Measurements from ENCODE around the gene PNPO. TPM values are rescaled to one million over a fixed set of nuclear protein-coding genes. Genes with fewer than 3 reads are reported as not detected.

Gene PNPO
- total and polyA plus RNA-seq, 2 of the 13 experiments (the other 11 are each of a cell fraction or from before 2014, with no cell fraction given) = 47.9 to 63.3 TPM

GRCh38 chr17:47948706-47949196 is 7.4 kb downstream of the PNPO start (continued):
- TF ChIP-seq, protein P1, sequence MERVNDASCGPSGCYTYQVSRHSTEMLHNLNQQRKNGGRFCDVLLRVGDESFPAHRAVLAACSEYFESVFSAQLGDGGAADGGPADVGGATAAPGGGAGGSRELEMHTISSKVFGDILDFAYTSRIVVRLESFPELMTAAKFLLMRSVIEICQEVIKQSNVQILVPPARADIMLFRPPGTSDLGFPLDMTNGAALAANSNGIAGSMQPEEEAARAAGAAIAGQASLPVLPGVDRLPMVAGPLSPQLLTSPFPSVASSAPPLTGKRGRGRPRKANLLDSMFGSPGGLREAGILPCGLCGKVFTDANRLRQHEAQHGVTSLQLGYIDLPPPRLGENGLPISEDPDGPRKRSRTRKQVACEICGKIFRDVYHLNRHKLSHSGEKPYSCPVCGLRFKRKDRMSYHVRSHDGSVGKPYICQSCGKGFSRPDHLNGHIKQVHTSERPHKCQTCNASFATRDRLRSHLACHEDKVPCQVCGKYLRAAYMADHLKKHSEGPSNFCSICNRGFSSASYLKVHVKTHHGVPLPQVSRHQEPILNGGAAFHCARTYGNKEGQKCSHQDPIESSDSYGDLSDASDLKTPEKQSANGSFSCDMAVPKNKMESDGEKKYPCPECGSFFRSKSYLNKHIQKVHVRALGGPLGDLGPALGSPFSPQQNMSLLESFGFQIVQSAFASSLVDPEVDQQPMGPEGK (CRISPR knock-in tag; IDR thresholded peaks at IDR 0.05) = no peak
- TF ChIP-seq ZMYM3 (CRISPR knock-in tag; IDR thresholded peaks at IDR 0.05) (no peak), GFI1 (CRISPR knock-in tag; IDR thresholded peaks at IDR 0.05; ENCODE audit: borderline replicate concordance) (peak; percentile 53; the same call in 1 of the 2 replicates), HNF4A (CRISPR knock-in tag; IDR thresholded peaks at IDR 0.05) (peak; percentile 65), TFAP4 (IDR thresholded peaks at IDR 0.05; ENCODE audit: borderline replicate concordance, low read depth) (peak; percentile 74; the same call in 1 of the 2 replicates), DMAP1 (CRISPR knock-in tag; IDR thresholded peaks at IDR 0.05) (no peak), ZNF101 (CRISPR knock-in tag; IDR thresholded peaks at IDR 0.05; ENCODE audit: borderline replicate concordance, low read depth) (no peak), ZMAT5 (CRISPR knock-in tag; IDR thresholded peaks at IDR 0.05; ENCODE audit: borderline replicate concordance, low read depth) (no peak), ZFP90 (CRISPR knock-in tag; IDR thresholded peaks at IDR 0.05; ENCODE audit: borderline replicate concordance) (no peak), ZNF138 (CRISPR knock-in tag; IDR thresholded peaks at IDR 0.05; ENCODE audit: low read depth) (no peak), TEAD2 (CRISPR knock-in tag; IDR thresholded peaks at IDR 0.05) (no peak), PHF21A (CRISPR knock-in tag; IDR thresholded peaks at IDR 0.05) (no peak; the same call in 1 of the 2 replicates), ZNF276 (CRISPR knock-in tag; IDR thresholded peaks at IDR 0.05; ENCODE audit: low read depth) (no peak), LBX2 (CRISPR knock-in tag; IDR thresholded peaks at IDR 0.05; ENCODE audit: borderline replicate concordance) (no peak)
- TF ChIP-seq, protein P2, sequence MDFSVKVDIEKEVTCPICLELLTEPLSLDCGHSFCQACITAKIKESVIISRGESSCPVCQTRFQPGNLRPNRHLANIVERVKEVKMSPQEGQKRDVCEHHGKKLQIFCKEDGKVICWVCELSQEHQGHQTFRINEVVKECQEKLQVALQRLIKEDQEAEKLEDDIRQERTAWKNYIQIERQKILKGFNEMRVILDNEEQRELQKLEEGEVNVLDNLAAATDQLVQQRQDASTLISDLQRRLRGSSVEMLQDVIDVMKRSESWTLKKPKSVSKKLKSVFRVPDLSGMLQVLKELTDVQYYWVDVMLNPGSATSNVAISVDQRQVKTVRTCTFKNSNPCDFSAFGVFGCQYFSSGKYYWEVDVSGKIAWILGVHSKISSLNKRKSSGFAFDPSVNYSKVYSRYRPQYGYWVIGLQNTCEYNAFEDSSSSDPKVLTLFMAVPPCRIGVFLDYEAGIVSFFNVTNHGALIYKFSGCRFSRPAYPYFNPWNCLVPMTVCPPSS (IDR thresholded peaks at IDR 0.05) = no peak
- TF ChIP-seq, protein P3, sequence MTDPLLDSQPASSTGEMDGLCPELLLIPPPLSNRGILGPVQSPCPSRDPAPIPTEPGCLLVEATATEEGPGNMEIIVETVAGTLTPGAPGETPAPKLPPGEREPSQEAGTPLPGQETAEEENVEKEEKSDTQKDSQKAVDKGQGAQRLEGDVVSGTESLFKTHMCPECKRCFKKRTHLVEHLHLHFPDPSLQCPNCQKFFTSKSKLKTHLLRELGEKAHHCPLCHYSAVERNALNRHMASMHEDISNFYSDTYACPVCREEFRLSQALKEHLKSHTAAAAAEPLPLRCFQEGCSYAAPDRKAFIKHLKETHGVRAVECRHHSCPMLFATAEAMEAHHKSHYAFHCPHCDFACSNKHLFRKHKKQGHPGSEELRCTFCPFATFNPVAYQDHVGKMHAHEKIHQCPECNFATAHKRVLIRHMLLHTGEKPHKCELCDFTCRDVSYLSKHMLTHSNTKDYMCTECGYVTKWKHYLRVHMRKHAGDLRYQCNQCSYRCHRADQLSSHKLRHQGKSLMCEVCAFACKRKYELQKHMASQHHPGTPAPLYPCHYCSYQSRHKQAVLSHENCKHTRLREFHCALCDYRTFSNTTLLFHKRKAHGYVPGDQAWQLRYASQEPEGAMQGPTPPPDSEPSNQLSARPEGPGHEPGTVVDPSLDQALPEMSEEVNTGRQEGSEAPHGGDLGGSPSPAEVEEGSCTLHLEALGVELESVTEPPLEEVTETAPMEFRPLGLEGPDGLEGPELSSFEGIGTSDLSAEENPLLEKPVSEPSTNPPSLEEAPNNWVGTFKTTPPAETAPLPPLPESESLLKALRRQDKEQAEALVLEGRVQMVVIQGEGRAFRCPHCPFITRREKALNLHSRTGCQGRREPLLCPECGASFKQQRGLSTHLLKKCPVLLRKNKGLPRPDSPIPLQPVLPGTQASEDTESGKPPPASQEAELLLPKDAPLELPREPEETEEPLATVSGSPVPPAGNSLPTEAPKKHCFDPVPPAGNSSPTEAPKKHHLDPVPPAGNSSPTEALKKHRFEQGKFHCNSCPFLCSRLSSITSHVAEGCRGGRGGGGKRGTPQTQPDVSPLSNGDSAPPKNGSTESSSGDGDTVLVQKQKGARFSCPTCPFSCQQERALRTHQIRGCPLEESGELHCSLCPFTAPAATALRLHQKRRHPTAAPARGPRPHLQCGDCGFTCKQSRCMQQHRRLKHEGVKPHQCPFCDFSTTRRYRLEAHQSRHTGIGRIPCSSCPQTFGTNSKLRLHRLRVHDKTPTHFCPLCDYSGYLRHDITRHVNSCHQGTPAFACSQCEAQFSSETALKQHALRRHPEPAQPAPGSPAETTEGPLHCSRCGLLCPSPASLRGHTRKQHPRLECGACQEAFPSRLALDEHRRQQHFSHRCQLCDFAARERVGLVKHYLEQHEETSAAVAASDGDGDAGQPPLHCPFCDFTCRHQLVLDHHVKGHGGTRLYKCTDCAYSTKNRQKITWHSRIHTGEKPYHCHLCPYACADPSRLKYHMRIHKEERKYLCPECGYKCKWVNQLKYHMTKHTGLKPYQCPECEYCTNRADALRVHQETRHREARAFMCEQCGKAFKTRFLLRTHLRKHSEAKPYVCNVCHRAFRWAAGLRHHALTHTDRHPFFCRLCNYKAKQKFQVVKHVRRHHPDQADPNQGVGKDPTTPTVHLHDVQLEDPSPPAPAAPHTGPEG (CRISPR knock-in tag; IDR thresholded peaks at IDR 0.05) = peak; percentile 32; the same call in 1 of the 2 replicates
